Stimulated activated CD4-positive, alpha-beta T cell treated with anti-CD3 and anti-CD28 coated beads, TNF-alpha, amount 100 ng/mL, for 48 hours (primary cell): ENCODE data around the gene MAP3K10.

Experiments
- DNase-seq, 3 donors: peaks; one replicate each; pipeline ENCODE4 v3.0.0-alpha.2; 2020; ENCODE audit warnings: low read depth in 3 of 3

Gene MAP3K10

GRCh38 chr19:40233811-40234389, 42.7 kb downstream of the MAP3K10 start:
- no peak for DNase-seq

- DNase-seq, result no peak
Measured at GRCh38 chr19:40234429-40235237, 43.4 kb downstream of the MAP3K10 start.

- no peak for DNase-seq
Measured at GRCh38 chr19:40235238-40236025, 44.2 kb downstream of the MAP3K10 start.

- DNase-seq, result no peak
Measured at GRCh38 chr19:40236026-40236355, 44.8 kb downstream of the MAP3K10 start.

- no peak for DNase-seq
Measured at GRCh38 chr19:40236366-40236765, 45.1 kb downstream of the MAP3K10 start.

- no peak for DNase-seq
Measured at GRCh38 chr19:40237791-40238190, 46.6 kb downstream of the MAP3K10 start.

- no peak for DNase-seq
Measured at GRCh38 chr19:40238775-40239174, 47.5 kb downstream of the MAP3K10 start.

GRCh38 chr19:40239415-40240226, 48.4 kb downstream of the MAP3K10 start:
- no peak for DNase-seq

- no peak for DNase-seq
Measured at GRCh38 chr19:40240332-40240731, 49.1 kb downstream of the MAP3K10 start.

- DNase-seq, result no peak
Measured at GRCh38 chr19:40241125-40241808, 50.0 kb downstream of the MAP3K10 start.

- DNase-seq, result no peak
Measured at GRCh38 chr19:40241809-40242384, 50.7 kb downstream of the MAP3K10 start.

GRCh38 chr19:40242480-40242879, 51.3 kb downstream of the MAP3K10 start:
- no peak for DNase-seq

- no peak for DNase-seq
Measured at GRCh38 chr19:40243181-40243580, 52.0 kb downstream of the MAP3K10 start.

GRCh38 chr19:40244579-40245317, 53.5 kb downstream of the MAP3K10 start:
- DNase-seq, result no peak

GRCh38 chr19:40245506-40246128, 54.4 kb downstream of the MAP3K10 start:
- no peak for DNase-seq

- no peak for DNase-seq
Measured at GRCh38 chr19:40246292-40247073, 55.3 kb downstream of the MAP3K10 start.

GRCh38 chr19:40247178-40247577, 56.0 kb downstream of the MAP3K10 start:
- no peak for DNase-seq

GRCh38 chr19:40247735-40248262, 56.6 kb downstream of the MAP3K10 start:
- DNase-seq, result no peak

- DNase-seq, result no peak
Measured at GRCh38 chr19:40249201-40249600, 58.0 kb downstream of the MAP3K10 start.
